ENCODE measurements around the gene EXOG. TPM values are rescaled to one million over a fixed set of nuclear protein-coding genes. Genes with fewer than 3 reads are reported as not detected.

Gene EXOG
- total and polyA plus RNA-seq, 2 of the 13 experiments (the other 11 are each of a cell fraction or from before 2014, with no cell fraction given), result 5.5 to 9.5 TPM

DNA sequence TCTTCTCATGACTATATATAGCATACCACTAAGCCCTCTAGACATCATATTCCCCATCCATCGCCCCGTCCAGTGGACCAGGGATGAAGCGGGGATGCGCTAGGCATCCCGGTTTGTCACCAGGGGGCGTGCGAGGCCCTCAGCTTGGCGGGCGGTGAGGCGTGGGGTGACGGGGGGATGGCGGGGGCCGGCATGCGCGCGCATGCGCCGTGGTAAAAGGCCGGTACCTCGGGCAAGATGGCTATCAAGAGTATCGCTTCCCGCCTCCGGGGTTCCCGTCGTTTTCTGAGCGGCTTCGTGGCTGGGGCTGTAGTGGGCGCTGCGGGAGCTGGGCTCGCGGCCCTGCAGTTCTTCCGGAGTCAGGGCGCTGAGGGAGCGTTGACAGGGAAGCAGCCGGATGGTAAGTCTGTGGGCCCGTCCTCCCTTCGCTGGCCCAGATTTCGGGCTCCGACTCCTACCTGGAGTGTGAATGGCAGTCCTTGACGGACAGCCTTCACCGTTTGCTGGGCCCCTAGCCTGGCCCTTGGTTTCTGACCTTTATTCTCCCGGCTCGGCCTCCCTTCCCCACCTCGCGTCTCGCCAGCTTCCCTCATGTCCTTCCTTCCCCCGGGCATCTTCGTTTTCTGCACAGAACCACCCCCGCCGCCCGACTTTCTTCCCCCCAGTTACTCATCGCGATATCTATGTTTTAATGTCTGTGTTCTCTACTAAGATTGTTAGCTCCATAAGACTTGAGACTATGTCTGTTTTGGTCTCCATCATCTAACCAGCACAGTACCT lies at the start of gene EXOG (continued):
- TF ChIP-seq RBFOX2 (IDR thresholded peaks at IDR 0.05; ENCODE audit: low read depth, low read length), result peak; percentile 76
- peak; percentile 54 for TF ChIP-seq JUND (CRISPR knock-in tag; IDR thresholded peaks at IDR 0.05)
- no peak for TF ChIP-seq TOE1 (CRISPR knock-in tag; IDR thresholded peaks at IDR 0.05)

DNA sequence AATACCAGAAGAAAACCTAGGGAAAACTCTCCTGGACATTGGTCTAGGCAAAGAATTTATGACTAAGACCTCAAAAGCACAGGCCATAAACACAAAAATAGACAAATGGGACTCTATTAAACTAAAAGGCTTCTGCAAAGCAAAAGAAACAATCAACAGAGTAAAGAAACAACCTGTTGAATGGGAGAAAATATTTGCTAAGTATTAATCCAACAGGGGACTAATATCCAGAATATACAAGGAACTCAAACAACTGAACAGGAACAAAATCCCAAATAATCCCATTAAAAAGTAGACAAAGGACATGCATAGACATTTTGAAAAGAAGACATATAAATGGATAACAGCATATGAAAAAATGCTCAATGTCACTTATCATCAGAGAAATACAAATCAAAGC lies 49.3 kb upstream of the EXOG start:
- in situ Hi-C loops (cut with HindIII; ENCODE audit: extremely low pct_ligation_motif_present, low pct_unique_long_range_greater_than_20kb) (no loop called here), intact Hi-C loops (cut with micrococcal nuclease; ENCODE audit: unreplicated experiment) (no loop called here)
- FAIRE-seq, result no peak
- CTCF ChIA-PET (ENCODE audit: low intra/inter-chr PET ratio, low total read pairs), result no interaction called here
- H3K4me3 ChIP-seq (replicated peaks in 1 of 3; ENCODE audit: insufficient read depth in 1 of 3, low read depth in 2 of 3, low read length in 3 of 3), result no peak overlapping the region
- H3K27me3 ChIP-seq (ENCODE audit: control insufficient read depth in 1 of 2, insufficient read depth in 2 of 2, low read length in 2 of 2), result no peaks in the 10 kb centered on the region
- H3K4me2 ChIP-seq (ENCODE audit: low read depth, low read length), result no peak overlapping the region
- no peaks in the 10 kb centered on the region; a peak in 1 of 5 replicates for H3K36me3 ChIP-seq (replicated peaks in 1 of 2; ENCODE audit: control insufficient read depth in 1 of 2, insufficient read depth in 2 of 2, low read length in 2 of 2)
- no peaks in the 10 kb centered on the region for H3K79me2 ChIP-seq (ENCODE audit: insufficient read depth, low read length)
- H2AFZ ChIP-seq (ENCODE audit: low read length), result no peak overlapping the region
- H3K4me1 ChIP-seq (ENCODE audit: insufficient read depth, low read length), result peaks cover 9% of the 10 kb centered on the region; the same call in 1 of the 2 replicates
- H3K9ac ChIP-seq (ENCODE audit: insufficient read depth, low read depth, low read length), result no peak overlapping the region
- no peak overlapping the region for H3K27ac ChIP-seq (ENCODE audit: extremely low read length, insufficient read depth, low read length)
- no peak for ATAC-seq
- no TSS peak for BruUV-seq (replicated peaks)
- DNase-seq (ENCODE audit: low spot score), result no peak
- POLR2A ChIA-PET, result no interaction called here
- H3K9me3 ChIP-seq (ENCODE audit: low read length), result no peaks in the 10 kb centered on the region
- no peaks in the 10 kb centered on the region; the same call in 1 of the 2 replicates for H4K20me1 ChIP-seq (ENCODE audit: insufficient read depth, low read length)
- TF ChIP-seq SMAD1 (CRISPR knock-in tag; IDR thresholded peaks at IDR 0.05; ENCODE audit: borderline replicate concordance, low read depth) (no peak), DNMT1 (CRISPR knock-in tag; IDR thresholded peaks at IDR 0.05) (no peak), NR2F6 (IDR thresholded peaks at IDR 0.05) (no peak), NR2F6 (CRISPR knock-in tag; IDR thresholded peaks at IDR 0.05) (no peak), HMGXB3 (CRISPR knock-in tag; IDR thresholded peaks at IDR 0.05; ENCODE audit: borderline replicate concordance) (no peak), ZBTB39 (CRISPR knock-in tag; IDR thresholded peaks at IDR 0.05) (no peak), ZNF781 (CRISPR knock-in tag; IDR thresholded peaks at IDR 0.05; ENCODE audit: borderline replicate concordance, not compliant biosample characterization) (no peak), EZH2 (conservative IDR thresholded peaks at IDR 0.05; ENCODE audit: low read depth, low read length) (no peak), ARNTL (CRISPR knock-in tag; IDR thresholded peaks at IDR 0.05) (no peak), ZNF225 (CRISPR knock-in tag; IDR thresholded peaks at IDR 0.05) (no peak), TERF1 (CRISPR knock-in tag; IDR thresholded peaks at IDR 0.05) (no peak), ZNF841 (CRISPR knock-in tag; IDR thresholded peaks at IDR 0.05; ENCODE audit: borderline replicate concordance) (no peak)
